GM21381 (cell line): Measurements from ENCODE around the gene ARRDC5.
"Not testable (repeated sequence)": the region's sequence is repeated elsewhere in the genome, so short reads cannot be mapped to it uniquely, and the experiment has no call there.

Source experiments
- ATAC-seq: cut with Tn5 transposase; IDR thresholded peaks from one replicate; pipeline ENCODE4 v1.9.1; 2021; ENCODE audit warnings: mild to moderate bottlenecking, moderate library complexity; ENCODE audit not compliant: unreplicated experiment

ARRDC5 gene

GRCh38 chr19:4871711-4872110, 31.0 kb downstream of the ARRDC5 start:
- ATAC-seq = no peak

- no peak for ATAC-seq
Measured at GRCh38 chr19:4870025-4870700, 32.5 kb downstream of the ARRDC5 start.

GRCh38 chr19:4868286-4868834, 34.3 kb downstream of the ARRDC5 start:
- no peak for ATAC-seq

GRCh38 chr19:4867534-4868285, 35.0 kb downstream of the ARRDC5 start, which contains the start of gene PLIN3:
Gene PLIN3, minus strand, starts transcription at chr19:4867667. Its CDS starts 6,273 bp downstream, at chr19:4861394.
- ATAC-seq = peak; percentile 80

- no peak for ATAC-seq
Measured at GRCh38 chr19:4866595-4867424, 35.9 kb downstream of the ARRDC5 start.

- no peak for ATAC-seq
Measured at GRCh38 chr19:4861147-4861546, 41.5 kb downstream of the ARRDC5 start.

GRCh38 chr19:4859697-4860096, 43.0 kb downstream of the ARRDC5 start:
- ATAC-seq = no peak

- not testable (repeated sequence) for ATAC-seq
Measured at GRCh38 chr19:4856468-4856867, 46.2 kb downstream of the ARRDC5 start.

- ATAC-seq = not testable (repeated sequence)
Measured at GRCh38 chr19:4853506-4853905, 49.2 kb downstream of the ARRDC5 start.

- no peak for ATAC-seq
Measured at GRCh38 chr19:4852484-4852883, 50.2 kb downstream of the ARRDC5 start.

- ATAC-seq = no peak
Measured at GRCh38 chr19:4851551-4852290, 51.0 kb downstream of the ARRDC5 start.

- ATAC-seq = no peak
Measured at GRCh38 chr19:4849019-4849418, 53.7 kb downstream of the ARRDC5 start.

GRCh38 chr19:4847190-4847973, 55.3 kb downstream of the ARRDC5 start:
- no peak for ATAC-seq

- ATAC-seq = not testable (repeated sequence)
Measured at GRCh38 chr19:4845975-4846374, 56.7 kb downstream of the ARRDC5 start.

GRCh38 chr19:4844348-4845179, 58.1 kb downstream of the ARRDC5 start:
- no peak for ATAC-seq

- ATAC-seq = no peak
Measured at GRCh38 chr19:4843647-4843965, 59.1 kb downstream of the ARRDC5 start.
